Osteoblast (primary cell): ENCODE measurements around the gene SAXO2. TPM values are rescaled to one million over a fixed set of nuclear protein-coding genes. Genes with fewer than 3 reads are reported as not detected.
"Not testable (repeated sequence)": the region's sequence is repeated elsewhere in the genome, so short reads cannot be mapped to it uniquely, and the experiment has no call there.

Source experiments
- DNase-seq: peaks from one replicate; pipeline ENCODE4 v3.0.0; 2011; ENCODE audit warnings: low spot score, mixed read lengths; ENCODE audit not compliant: insufficient read length; ENCODE audit errors: missing footprints
- H2AFZ ChIP-seq: 2 replicates; pipeline ENCODE4 v1.6.0; 2011; ENCODE audit warnings: mild to moderate bottlenecking, low read length
- H3K27ac ChIP-seq: 2 replicates; pipeline ENCODE4 v1.5.1; 2011; ENCODE audit warnings: mild to moderate bottlenecking, low read depth, low read length, moderate library complexity
- H3K27me3 ChIP-seq: 2 replicates; pipeline ENCODE4 v1.6.0; 2012; ENCODE audit warnings: mild to moderate bottlenecking, control low read depth, inconsistent platforms, low read length, moderate library complexity; ENCODE audit not compliant: insufficient read depth
- H3K36me3 ChIP-seq: 2 replicates; pipeline ENCODE4 v1.5.1; 2011; ENCODE audit warnings: mild to moderate bottlenecking, low read length, control low read depth, moderate library complexity; ENCODE audit not compliant: insufficient read depth
- H3K4me1 ChIP-seq: 2 replicates; pipeline ENCODE4 v1.5.1; 2011; ENCODE audit warnings: mild to moderate bottlenecking, low read length, control low read depth, moderate library complexity; ENCODE audit not compliant: insufficient read depth
- H3K4me2 ChIP-seq: 2 replicates; pipeline ENCODE4 v1.6.0; 2011; ENCODE audit warnings: mild to moderate bottlenecking, low read length; ENCODE audit not compliant: insufficient read depth
- H3K4me3 ChIP-seq: fragments of 200-600 bp; sonication (generic); 3 replicates; pipeline ENCODE4 v1.5.1; 2012; ENCODE audit warnings: mild to moderate bottlenecking, low read length, inconsistent platforms; ENCODE audit not compliant: insufficient read depth
- H3K79me2 ChIP-seq: 2 replicates; pipeline ENCODE4 v1.6.0; 2012; ENCODE audit warnings: mild to moderate bottlenecking, low read length, control low read depth, inconsistent platforms; ENCODE audit not compliant: insufficient read depth
- H3K9me3 ChIP-seq: 2 replicates; pipeline ENCODE4 v1.5.1; 2011; ENCODE audit warnings: low read depth, low read length, control low read depth
- H4K20me1 ChIP-seq: 2 replicates; pipeline ENCODE4 v1.6.0; 2012; ENCODE audit warnings: mild to moderate bottlenecking, low read length, control low read depth; ENCODE audit not compliant: insufficient read depth
- CTCF ChIP-seq: IDR thresholded peaks from 2 replicates; pipeline ENCODE4 v1.5.1; 2011; ENCODE audit warnings: mild to moderate bottlenecking, low read depth, low read length, moderate library complexity; ENCODE audit errors: extremely low read depth
- total RNA-seq: library from RNA; depleted of rRNA; stranded (reverse); fragments of >200 nt; gene quantifications from 2 replicates; pipeline ENCODE4 v1.2.3, GENCODE V29; 2012

SAXO2 gene
- total RNA-seq, 1 donor = 1.1 TPM

- Histone ChIP-seq H3K36me3 (no peaks in the 10 kb centered on the region), H3K27me3 (peaks cover 9% of the 10 kb centered on the region), H3K4me3 (no peak overlapping the region), H2AFZ (no peak overlapping the region), H3K27ac (no peak overlapping the region), H4K20me1 (no peaks in the 10 kb centered on the region), H3K4me2 (no peak overlapping the region), H3K79me2 (no peaks in the 10 kb centered on the region), H3K9me3 (no peaks in the 10 kb centered on the region), H3K4me1 (no peaks in the 10 kb centered on the region)
- no peak for DNase-seq
- TF ChIP-seq CTCF = no peak
Measured at GRCh38 chr15:82307714-82308081, 45.1 kb downstream of the SAXO2 start.

GRCh38 chr15:82309802-82310201 lies 47.2 kb downstream of the SAXO2 start:
- Histone ChIP-seq H3K4me1 (no peaks in the 10 kb centered on the region), H3K36me3 (no peaks in the 10 kb centered on the region), H2AFZ (no peak overlapping the region), H3K27ac (no peak overlapping the region), H3K27me3 (peaks cover 9% of the 10 kb centered on the region), H3K9me3 (no peaks in the 10 kb centered on the region), H3K4me3 (no peak overlapping the region), H3K4me2 (no peak overlapping the region), H3K79me2 (no peaks in the 10 kb centered on the region), H4K20me1 (no peaks in the 10 kb centered on the region)
- no peak for DNase-seq
- TF ChIP-seq CTCF = no peak

- H3K9me3 ChIP-seq, H3K4me3 ChIP-seq, DNase-seq, H3K4me1 ChIP-seq, H2AFZ ChIP-seq, H3K27me3 ChIP-seq, H3K36me3 ChIP-seq, H3K4me2 ChIP-seq, H3K27ac ChIP-seq, H3K79me2 ChIP-seq, H4K20me1 ChIP-seq: not testable (repeated sequence)
Measured at GRCh38 chr15:82311321-82311720, 48.7 kb downstream of the SAXO2 start.

GRCh38 chr15:82312586-82313349 lies 50.1 kb downstream of the SAXO2 start:
- Histone ChIP-seq H3K4me2 (no peak overlapping the region), H3K4me1 (no peaks in the 10 kb centered on the region), H3K36me3 (no peaks in the 10 kb centered on the region), H2AFZ (no peak overlapping the region), H4K20me1 (no peaks in the 10 kb centered on the region), H3K4me3 (no peak overlapping the region), H3K27ac (no peak overlapping the region), H3K27me3 (peaks cover 4% of the 10 kb centered on the region), H3K79me2 (no peaks in the 10 kb centered on the region), H3K9me3 (no peaks in the 10 kb centered on the region)
- DNase-seq = no peak
- no peak for TF ChIP-seq CTCF
